GM12875 (cell line): ENCODE data around the gene GALNT17.

ENCODE experiments used
- H3K4me3 ChIP-seq: one replicate; pipeline ENCODE4 v1.5.1; 2011; ENCODE audit warnings: low read depth, low read length, control low read depth
- CTCF ChIP-seq: IDR thresholded peaks from 2 replicates; pipeline ENCODE4 v1.5.1; 2011; ENCODE audit warnings: low read depth, mild to moderate bottlenecking, control low read depth, inconsistent platforms, low read length, moderate library complexity, borderline replicate concordance; ENCODE audit not compliant: insufficient read depth

GALNT17 gene

GRCh38 chr7:71472962-71473361 is 341.0 kb downstream of the GALNT17 start:
- H3K4me3 ChIP-seq, result no peak overlapping the region
- TF ChIP-seq CTCF, result no peak

- no peak for TF ChIP-seq CTCF
- H3K4me3 ChIP-seq, result no peak overlapping the region
These were observed 341.5 kb downstream of the GALNT17 start for GRCh38 chr7:71473366-71473967.

GRCh38 chr7:71477441-71477840 is 345.5 kb downstream of the GALNT17 start:
- TF ChIP-seq CTCF, result no peak
- H3K4me3 ChIP-seq, result no peak overlapping the region

GRCh38 chr7:71479231-71479630 is 347.3 kb downstream of the GALNT17 start:
- H3K4me3 ChIP-seq, result no peak overlapping the region
- TF ChIP-seq CTCF, result no peak

GRCh38 chr7:71480791-71481190 is 348.8 kb downstream of the GALNT17 start:
- H3K4me3 ChIP-seq, result no peak overlapping the region
- no peak for TF ChIP-seq CTCF

GRCh38 chr7:71482284-71482683 is 350.3 kb downstream of the GALNT17 start:
- no peak for TF ChIP-seq CTCF
- H3K4me3 ChIP-seq, result no peak overlapping the region

- TF ChIP-seq CTCF, result no peak
- H3K4me3 ChIP-seq, result no peak overlapping the region
These were observed 352.4 kb downstream of the GALNT17 start for GRCh38 chr7:71484380-71484779.
